Activated CD4-positive, CD25-positive, alpha-beta regulatory T cell treated with anti-CD3 and anti-CD28 coated beads, Interleukin-2, amount 50 U/mL, for 24 hours (primary cell): ENCODE measurements around the gene PPP6C.
"Not testable (repeated sequence)": the region's sequence is repeated elsewhere in the genome, so short reads cannot be mapped to it uniquely, and the experiment has no call there.

Experiments used
- ATAC-seq, 2 donors: fragments of 150-1000 bp; cut with Tn5 transposase; one replicate each; pipeline ENCODE4 v1.10.0; 2021; ENCODE audit warnings: mild to moderate bottlenecking in 1 of 2, moderate library complexity in 1 of 2

PPP6C gene

GRCh38 chr9:125181756-125182155 lies 7.8 kb downstream of the PPP6C start:
- ATAC-seq = not testable (repeated sequence)

DNA sequence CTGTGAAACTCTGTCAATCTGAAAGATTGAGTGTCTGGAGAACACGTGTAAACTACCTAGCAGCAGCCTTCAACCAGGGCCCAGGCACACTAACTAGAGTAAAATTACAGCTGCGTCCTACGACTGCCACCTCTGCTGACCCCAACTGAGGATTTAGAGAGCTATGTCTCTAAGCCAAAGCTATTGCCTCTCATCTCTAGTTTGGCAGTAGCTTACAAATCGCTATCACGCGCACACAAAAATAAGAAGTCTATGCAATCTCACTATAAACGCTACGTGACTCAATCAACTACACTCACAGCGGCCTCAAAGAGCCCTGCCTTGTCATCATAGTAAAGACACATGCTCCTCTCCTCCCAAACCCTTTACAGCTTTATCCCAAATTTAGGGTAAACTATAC lies 8.7 kb downstream of the PPP6C start:
- no peak for ATAC-seq

DNA sequence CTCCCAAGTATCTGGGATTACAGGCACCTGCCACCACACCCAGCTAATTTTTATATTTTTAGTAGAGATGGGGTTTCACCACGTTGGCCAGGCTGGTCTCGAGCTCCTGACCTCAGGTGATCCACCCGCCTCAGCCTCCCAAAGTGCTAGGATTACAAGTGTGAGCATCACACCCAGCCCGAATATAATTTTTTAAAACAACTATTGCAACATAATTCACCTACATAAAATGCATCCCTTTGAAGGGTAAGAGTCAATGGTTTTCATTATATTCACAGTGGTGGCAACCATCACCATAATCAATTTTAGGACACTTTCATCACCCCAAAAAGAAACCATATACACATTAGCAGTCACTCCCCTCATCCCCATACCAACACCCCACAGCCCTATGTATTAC lies 9.8 kb downstream of the PPP6C start:
- not testable (repeated sequence) for ATAC-seq

DNA sequence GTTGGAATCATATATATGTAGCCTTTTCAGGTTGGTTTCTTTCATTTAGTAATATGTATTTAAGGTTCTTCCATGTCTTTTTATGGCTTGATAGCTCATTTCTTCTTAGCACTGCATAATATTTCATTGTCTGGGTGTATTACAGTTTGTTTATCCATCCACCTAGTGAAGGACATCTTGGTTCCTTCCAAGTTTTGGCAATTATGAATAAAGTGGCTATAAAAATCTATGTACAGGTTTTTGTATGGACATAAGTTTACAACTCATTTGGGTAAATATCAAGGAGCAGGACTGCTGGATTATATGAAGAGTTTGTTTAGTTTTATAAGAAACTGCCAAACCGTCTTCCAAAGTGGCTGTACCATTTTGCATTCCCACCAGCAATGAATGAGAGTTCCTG lies 11.7 kb downstream of the PPP6C start:
- no peak for ATAC-seq

DNA sequence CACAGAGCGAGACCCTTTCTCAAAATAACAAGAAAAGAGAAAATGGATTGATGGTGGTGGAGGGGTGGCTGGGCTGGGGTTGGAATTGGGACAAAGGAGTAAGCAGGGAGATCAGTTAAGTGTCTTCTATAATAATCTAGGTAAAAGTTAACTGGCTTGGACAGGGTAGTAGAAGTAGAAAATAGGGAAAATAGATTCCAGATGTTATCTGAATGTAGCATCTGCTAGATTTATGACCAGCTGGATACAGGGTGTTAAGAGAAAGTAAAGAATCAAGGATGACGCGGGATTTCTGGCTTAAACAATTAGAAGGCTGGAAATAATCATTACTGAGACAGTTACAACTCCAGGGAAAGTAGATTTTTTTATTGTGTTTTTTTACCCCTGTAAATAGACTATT lies 13.0 kb downstream of the PPP6C start:
- no peak for ATAC-seq

DNA sequence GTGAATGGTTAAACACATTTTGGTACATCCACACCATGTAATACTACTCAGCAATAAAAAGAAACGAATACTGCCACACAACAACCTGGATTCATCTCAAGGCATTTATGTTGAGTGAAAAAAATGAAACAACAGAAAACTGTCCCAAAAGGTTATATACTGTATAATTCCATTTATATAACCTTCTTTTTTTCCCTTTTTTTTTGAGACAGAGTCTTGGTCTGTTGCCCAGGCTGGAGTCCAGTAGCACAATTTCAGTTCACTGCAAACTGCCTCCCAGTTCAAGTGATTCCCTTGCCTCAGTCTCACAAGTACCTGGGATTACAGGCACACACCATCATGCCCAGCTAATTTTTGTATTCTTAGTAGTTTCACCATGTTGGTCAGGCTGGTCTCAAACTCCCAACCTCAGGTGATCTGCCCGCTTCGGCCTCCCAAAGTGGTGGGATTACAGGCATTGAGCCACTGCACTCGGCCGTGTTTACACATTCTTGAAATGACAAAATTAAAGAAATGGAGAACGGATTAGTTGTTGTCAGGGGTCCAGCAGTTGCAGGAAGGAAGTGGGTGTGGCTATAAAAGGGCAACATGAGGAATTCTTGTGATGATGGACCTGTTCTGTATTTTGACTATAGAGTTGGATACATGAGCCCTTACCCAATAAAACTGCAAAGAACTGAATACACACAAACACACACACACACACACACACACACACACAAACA lies 17.4 kb downstream of the PPP6C start:
- ATAC-seq = no peak

GRCh38 chr9:125169895-125170294 lies 19.7 kb downstream of the PPP6C start:
- ATAC-seq = no peak

DNA sequence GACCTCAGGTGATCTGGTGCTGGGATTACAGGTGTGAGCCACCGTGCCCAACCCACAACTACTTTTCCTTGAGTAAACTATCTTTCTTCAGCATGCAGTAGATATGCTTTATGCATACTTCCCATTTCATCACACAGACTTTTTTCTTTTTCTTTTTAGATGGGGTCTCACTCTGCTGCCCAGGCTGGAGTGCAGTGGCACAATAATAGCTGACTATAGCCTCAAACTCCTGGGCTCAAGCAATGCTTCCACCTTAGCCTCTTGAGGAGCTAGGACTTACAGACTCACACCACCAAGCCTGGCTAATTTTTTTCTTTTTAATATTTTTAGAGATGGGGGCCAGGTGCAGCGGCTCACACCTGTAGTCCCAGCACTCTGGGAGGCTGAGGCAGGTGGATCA lies 22.8 kb downstream of the PPP6C start:
- no peak for ATAC-seq

- not testable (repeated sequence) for ATAC-seq
Observed at GRCh38 chr9:125162891-125163290, 26.7 kb downstream of the PPP6C start.

GRCh38 chr9:125161284-125161918 lies 28.2 kb downstream of the PPP6C start:
- ATAC-seq = no peak

DNA sequence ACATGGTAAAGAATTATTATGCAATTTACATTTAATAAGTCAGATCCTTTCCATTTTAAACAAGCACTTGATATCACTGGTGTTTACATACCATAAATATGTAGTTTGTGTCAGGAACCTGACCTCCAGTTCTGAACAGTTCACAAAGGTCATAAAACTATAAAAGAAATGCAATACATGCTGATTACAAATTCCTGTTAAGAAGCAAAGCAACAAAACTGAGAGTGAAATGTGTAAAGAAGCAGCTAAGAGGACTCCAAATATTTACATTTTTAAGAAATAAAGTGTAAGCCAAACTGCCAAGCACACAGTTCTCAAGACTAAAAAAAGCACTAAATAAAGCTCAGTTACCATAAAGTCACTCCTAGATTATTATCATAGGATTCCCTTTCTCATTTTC lies 28.9 kb downstream of the PPP6C start:
- no peak for ATAC-seq

- ATAC-seq = no peak
Observed at GRCh38 chr9:125156551-125156950, 33.1 kb downstream of the PPP6C start.

DNA sequence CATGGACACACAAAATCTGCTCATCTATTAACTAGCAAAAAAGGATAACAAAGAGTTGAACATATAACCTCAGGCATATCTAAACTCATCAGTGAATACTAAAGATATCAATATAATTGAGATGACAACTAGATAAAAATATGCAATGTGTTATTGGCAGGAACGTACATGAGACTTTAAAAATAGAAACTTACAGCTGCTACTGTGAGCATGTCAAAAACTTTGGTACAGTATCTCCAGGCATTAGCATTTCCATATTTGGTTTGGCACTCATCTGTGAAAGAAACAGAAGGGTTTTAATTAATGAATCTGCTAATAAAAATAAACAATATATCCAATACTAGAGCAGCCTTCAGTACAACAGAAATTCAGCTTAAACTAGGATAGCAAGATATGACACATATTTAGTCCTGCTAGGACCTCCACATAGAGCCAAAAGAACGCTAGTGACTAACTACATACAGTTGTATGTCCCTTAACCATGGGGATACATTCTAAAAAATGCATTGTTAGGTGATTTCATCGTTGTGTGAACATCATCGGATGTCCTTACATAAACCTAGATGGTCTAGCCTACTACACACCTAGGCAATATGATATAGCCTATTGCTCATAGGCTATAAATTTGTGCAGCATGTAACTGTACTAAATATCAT lies 35.8 kb downstream of the PPP6C start:
- no peak for ATAC-seq

GRCh38 chr9:125151730-125152129 lies 37.9 kb downstream of the PPP6C start:
- no peak for ATAC-seq

DNA sequence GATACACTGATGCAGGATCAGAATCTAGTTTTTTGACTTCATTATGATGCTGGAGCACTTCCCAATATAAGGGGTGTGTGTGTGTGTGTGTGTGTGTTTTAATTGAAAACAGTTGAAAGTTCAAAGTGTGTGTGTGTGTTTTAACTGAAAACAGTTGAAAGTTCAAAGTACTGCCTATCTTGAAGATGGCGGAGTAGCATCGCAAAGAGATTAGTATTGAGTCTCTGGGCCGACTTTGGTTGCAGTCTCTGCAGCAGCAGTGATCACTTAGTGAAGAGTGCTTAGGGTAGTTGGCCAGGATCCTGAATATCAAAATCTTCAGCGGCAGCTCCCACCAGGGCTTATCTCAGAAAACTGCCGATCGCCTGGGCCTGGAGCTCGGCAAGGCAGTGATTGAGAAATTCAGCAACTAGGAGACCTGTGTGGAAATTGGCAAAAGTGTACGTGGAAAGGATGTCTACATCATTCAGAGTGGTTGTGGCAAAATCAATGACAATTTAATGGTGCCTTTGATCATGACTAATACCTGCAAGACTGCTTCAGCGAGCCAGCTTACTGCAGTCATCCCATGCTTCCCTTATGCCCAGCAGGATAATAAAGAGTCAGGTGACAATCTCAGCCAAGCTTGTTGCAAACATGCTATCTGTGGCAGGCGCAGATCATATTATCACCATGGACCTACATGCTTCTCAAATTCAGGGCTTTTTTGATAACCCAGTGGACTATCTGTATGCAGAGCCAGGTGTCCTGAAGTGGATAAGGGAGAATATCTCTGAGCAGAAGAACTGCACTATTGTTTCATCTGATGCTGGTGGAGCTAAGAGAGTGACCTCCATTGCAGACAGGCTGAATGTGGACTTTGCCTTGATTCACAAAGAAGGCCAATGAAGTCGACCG lies 39.0 kb downstream of the PPP6C start:
- ATAC-seq = no peak

- no peak for ATAC-seq
Observed at GRCh38 chr9:125147401-125147951, 42.1 kb downstream of the PPP6C start.

GRCh38 chr9:125146247-125146646 lies 43.4 kb downstream of the PPP6C start:
- ATAC-seq = no peak

DNA sequence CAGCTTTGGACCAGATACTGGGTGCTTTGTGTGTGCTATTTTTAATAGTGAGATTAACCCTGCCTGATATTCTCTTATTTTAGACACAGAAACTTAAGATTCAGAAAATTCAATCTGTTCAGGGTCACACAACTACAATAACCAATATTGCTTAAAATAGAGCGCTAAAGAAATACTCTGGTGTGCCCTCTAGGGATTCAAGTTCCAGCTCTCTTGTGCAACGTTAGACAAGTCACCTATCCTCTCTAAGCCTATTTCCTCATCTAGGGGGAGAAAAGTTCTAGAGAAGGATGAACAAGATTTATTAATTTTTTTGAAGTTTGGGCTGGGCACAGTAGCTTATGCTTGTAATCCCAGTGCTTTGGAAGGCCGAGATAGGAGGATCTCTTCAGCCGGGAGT lies 44.2 kb downstream of the PPP6C start:
- ATAC-seq = no peak

- ATAC-seq = peak; percentile 99 to 100
Observed at GRCh38 chr9:125143377-125144090, 46.1 kb downstream of the PPP6C start, which contains the start of gene SCAI. TSS of gene SCAI (minus strand) at chr9:125143528. CDS start at chr9:125143437, 91 bp downstream.

DNA sequence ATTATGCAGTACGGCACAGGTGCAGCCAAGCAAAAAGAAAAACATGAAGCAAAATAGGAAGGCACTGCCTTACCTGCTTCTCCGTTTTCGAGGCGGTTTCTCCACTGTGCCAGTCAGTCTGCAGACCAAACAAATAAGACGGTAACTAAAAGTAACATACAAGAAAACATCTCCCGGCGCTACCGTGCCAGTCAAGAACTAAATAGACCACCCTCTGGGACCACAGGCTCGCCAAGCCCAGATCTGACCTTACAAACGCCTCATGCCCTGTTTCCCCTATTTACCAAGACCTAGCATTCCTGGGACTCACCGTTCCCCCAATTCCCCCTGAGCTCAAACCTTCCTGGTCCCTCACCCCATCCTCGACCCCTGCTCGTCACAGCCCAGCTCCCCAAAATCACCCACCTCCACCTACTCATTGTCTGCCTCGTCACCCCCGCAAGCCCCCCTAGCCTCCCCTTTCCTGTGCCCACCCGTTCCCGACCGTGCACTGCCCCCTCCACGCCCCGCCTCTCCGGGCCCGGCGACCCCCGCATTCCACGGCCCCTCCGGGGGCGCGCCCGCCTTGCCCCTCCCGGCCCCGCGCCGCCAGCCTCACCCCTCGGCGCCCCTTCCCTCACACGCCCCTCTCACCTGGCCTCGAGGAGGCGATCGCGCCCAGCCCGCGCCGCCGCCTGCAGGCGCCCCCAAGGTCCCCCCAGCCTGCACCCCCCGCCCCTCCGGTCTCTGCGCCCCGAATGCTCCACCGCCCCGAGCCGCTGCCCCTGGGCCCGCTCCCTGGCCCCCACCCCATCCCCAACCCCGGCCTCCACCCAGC lies 46.8 kb downstream of the PPP6C start:
- ATAC-seq = peak; percentile 5 to 6

- ATAC-seq = no peak
Observed at GRCh38 chr9:125141751-125142150, 47.9 kb downstream of the PPP6C start.
